ACHN (cell line): ENCODE data around the gene EDEM3.
"Not testable (repeated sequence)": the region's sequence is repeated elsewhere in the genome, so short reads cannot be mapped to it uniquely, and the experiment has no call there.

ENCODE experiments used
- DNase-seq: peaks from one replicate; pipeline ENCODE4 v3.0.0-alpha.2; 2015
- in situ Hi-C: cut with HindIII; loops from 2 replicates; pipeline ENCODE4 v1.10.0; 2017; ENCODE audit warnings: low sequenced_read_pairs, low pct_ligation_motif_present, low pct_unique_long_range_greater_than_20kb

The EDEM3 gene, protein sequence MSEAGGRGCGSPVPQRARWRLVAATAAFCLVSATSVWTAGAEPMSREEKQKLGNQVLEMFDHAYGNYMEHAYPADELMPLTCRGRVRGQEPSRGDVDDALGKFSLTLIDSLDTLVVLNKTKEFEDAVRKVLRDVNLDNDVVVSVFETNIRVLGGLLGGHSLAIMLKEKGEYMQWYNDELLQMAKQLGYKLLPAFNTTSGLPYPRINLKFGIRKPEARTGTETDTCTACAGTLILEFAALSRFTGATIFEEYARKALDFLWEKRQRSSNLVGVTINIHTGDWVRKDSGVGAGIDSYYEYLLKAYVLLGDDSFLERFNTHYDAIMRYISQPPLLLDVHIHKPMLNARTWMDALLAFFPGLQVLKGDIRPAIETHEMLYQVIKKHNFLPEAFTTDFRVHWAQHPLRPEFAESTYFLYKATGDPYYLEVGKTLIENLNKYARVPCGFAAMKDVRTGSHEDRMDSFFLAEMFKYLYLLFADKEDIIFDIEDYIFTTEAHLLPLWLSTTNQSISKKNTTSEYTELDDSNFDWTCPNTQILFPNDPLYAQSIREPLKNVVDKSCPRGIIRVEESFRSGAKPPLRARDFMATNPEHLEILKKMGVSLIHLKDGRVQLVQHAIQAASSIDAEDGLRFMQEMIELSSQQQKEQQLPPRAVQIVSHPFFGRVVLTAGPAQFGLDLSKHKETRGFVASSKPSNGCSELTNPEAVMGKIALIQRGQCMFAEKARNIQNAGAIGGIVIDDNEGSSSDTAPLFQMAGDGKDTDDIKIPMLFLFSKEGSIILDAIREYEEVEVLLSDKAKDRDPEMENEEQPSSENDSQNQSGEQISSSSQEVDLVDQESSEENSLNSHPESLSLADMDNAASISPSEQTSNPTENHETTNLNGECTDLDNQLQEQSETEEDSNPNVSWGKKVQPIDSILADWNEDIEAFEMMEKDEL

DNA sequence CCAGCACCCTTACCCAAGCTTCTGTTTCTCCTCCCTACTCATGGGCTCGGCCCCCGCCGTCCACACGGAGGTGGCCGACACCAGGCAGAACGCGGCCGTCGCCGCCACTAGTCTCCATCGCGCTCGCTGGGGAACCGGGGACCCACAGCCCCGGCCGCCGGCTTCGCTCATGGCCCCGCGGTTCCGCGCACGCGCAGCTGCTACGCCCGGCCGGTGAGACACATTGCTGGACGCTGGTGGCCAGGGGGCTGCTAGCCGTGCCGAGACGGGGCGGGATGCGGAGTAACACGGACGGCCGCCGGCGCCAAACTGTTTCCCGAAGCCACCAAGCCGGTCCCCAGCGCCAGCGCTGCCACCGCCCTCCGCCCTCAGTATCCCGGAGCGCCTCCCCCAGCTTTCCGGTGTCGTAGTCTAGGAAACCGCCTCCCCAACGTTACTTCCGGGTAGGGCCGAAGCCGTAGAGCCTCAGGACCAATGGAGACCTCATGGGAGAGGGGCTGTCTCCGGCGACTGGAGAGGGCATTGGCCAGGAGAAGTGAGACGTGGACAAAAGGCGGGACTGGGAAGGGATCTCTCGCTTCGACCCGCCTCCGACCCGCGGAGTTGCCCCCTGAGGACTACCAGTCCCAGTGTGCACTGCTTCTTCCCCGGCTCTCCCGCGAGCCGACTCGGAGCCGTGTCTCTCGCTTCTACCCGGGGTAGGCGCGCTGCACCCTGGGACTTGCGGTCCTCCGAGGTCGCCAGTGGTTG lies at the start of gene EDEM3:
Gene EDEM3 (minus strand): TSS at position 383 of the 750 bp plus-strand sequence. CDS start 212 bp downstream, at position 171.
- DNase-seq: peak; percentile 99
- in situ Hi-C loops: no loop called here

- no peak for DNase-seq
- in situ Hi-C loops: loop anchor here (25.0 kb wide), 2 partner anchors 183 to 358 kb away; partner anchors contain the start of genes SWT1 and TRMT1L
Observed at GRCh38 chr1:184804220-184804619, 49.6 kb upstream of the EDEM3 start.

GRCh38 chr1:184803180-184803492 lies 48.5 kb upstream of the EDEM3 start:
- in situ Hi-C loops: loop anchor here (25.0 kb wide), 2 partner anchors 184 to 359 kb away; partner anchors contain the start of genes SWT1 and TRMT1L
- no peak for DNase-seq

DNA sequence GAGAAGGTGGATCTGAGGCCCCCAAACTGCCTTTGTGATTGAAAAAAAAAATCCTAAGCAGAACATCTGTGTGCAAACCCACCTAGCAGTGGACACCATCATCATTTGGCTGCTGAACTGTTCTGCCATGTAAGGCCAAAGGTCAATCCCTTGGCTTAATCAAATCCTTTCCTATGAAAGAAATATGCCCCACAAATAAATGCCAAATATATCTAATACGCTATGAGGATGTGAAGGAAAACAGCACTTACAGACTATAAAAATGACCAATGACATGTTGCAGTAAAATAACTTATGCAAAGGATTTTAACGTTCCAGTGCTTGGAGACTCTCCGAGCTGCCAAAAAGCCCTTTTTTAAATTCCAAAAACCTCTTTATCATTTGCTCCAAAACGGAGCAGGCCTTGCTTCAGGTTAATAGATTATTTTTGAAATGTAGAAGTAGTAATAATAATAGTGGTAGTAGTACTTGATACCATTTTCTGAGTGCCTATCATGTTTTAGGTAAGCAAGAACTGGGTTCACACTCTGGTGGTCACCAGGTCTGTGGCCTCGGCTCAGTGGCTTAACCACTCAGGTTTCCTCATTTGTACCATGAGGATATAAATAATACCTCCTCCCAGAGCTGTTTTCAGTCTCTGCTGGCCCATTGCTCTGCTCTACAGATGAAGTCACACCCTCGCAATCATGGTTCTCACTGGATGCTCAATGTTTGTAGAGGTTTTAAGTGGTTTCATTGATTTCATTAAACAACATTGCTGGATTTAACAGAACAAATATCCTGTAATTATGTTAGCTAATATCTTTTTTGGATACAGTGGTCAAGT lies 47.9 kb upstream of the EDEM3 start:
- no peak for DNase-seq
- in situ Hi-C loops: loop anchor here (25.0 kb wide), 2 partner anchors 185 to 360 kb away; partner anchors contain the start of genes SWT1 and TRMT1L

DNA sequence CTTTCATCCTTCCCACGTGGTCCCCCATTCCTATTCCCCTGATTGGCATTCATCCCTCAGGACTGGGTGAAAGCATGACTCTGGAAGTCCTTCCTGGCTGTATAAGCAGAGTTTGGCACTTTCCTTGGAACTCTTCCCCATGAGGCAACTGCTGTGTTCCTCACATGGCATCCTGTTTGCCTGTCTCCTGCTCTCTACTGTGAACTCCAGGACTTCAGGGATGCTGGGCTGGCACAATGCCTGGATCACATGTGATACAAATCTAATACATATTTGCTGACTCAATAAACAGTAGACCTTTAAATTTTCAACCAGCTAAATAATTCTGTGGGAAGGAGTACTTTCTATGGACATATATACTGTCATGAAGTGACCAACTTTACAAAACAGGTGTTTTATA lies 46.8 kb upstream of the EDEM3 start:
- in situ Hi-C loops: loop anchor here (25.0 kb wide), 2 partner anchors 186 to 361 kb away; partner anchors contain the start of genes SWT1 and TRMT1L
- no peak for DNase-seq

- DNase-seq: no peak
- in situ Hi-C loops: loop anchor here (25.0 kb wide), 2 partner anchors 186 to 361 kb away; partner anchors contain the start of genes SWT1 and TRMT1L
Observed at GRCh38 chr1:184800876-184801275, 46.2 kb upstream of the EDEM3 start.

DNA sequence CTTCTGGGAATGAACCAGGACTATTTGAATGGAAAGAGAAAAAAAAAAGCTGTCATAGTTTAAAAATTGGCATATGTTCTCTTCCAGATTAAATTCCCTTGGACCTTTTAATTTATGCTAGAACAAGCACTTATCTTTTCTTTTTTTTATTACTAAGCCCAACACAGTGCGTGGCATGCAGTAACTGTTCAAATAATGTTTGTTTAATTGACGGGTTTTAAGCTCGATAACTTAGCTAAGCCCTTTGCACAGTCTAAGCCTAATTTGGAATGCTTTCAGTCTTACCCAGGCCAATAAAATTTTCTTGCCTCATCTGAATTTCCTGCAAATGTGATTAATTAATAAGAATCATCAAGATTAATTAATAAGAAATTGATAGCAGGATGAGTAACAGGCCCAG lies 39.3 kb upstream of the EDEM3 start:
- DNase-seq: no peak
- in situ Hi-C loops: no loop called here

- peak; percentile 92 for DNase-seq
- in situ Hi-C loops: no loop called here
Observed at GRCh38 chr1:184792450-184792969, 37.9 kb upstream of the EDEM3 start.

GRCh38 chr1:184791550-184791900 lies 36.9 kb upstream of the EDEM3 start:
- no peak for DNase-seq
- in situ Hi-C loops: no loop called here

- DNase-seq: no peak
- in situ Hi-C loops: no loop called here
Observed at GRCh38 chr1:184790642-184791549, 36.2 kb upstream of the EDEM3 start.

DNA sequence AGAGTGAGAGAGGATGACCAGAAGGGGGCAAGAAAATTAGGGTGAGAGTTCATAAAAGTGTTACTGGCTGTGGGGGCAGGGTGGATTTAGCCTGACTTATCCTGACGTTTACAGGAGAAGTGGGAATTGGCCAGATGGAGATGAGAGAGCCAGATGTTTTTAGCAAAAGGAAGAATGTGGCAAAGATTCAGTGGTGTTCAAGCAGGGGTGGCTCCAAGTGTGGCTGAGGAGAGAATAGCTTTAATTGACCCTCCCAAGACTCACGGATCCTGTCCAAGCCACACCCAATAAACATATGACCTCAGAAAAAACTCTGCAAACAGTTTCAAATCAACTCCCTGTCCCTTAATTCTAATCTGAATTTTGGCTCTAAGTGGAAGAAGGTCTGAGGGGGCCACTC lies 35.2 kb upstream of the EDEM3 start:
- no peak for DNase-seq
- in situ Hi-C loops: no loop called here

GRCh38 chr1:184788970-184789369 lies 34.3 kb upstream of the EDEM3 start:
- in situ Hi-C loops: no loop called here
- DNase-seq: no peak

DNA sequence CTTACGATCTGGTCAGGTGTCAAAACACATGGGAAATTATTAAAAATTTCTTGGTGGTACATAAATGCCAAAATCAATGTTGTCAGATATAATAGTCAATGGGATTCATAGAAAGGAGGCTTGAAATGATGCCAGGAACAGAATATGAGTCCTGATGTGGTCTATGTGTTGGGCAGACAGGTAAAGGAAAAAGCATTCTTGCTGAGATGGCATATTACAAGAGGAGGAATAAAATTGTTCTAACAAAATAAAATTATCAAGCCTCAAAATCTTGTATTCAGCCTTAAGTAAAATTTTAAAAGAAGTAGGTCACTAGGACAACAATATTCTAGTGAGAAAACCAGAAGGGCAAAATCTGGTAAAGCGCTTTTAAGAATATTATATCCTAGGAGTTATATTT lies 30.9 kb upstream of the EDEM3 start:
- no peak for DNase-seq
- in situ Hi-C loops: no loop called here

DNA sequence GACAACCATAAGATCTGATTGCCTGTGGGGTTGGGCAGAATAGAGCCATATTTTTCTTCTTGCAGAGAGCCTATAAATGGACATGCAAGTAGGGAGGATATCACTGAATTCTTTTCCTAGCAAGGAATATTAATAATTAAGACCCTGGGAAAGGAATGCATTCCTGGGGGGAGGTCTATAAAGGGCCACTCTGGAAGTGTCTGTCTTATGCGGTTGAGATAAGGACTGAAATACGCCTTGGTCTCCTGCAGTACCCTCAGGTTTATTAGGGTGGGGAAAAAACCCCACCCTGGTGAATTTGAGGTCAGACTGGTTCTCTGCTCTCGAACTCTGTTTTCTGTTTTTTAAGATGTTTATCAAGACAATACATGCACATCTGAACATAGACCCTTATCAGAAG lies 29.1 kb upstream of the EDEM3 start:
- DNase-seq, in situ Hi-C loops: not testable (repeated sequence)

- in situ Hi-C loops: no loop called here
- no peak for DNase-seq
Observed at GRCh38 chr1:184781941-184782340, 27.3 kb upstream of the EDEM3 start.

- DNase-seq: no peak
- in situ Hi-C loops: no loop called here
Observed at GRCh38 chr1:184775885-184776284, 21.2 kb upstream of the EDEM3 start.

- no peak for DNase-seq
- in situ Hi-C loops: no loop called here
Observed at GRCh38 chr1:184775329-184775728, 20.7 kb upstream of the EDEM3 start.
